Measurements from ENCODE around the gene PFKFB4. TPM values are rescaled to one million over a fixed set of nuclear protein-coding genes. Genes with fewer than 3 reads are reported as not detected.

Gene PFKFB4
- total RNA-seq, 1 donor from 2014 or later, result 40.3 TPM

DNA sequence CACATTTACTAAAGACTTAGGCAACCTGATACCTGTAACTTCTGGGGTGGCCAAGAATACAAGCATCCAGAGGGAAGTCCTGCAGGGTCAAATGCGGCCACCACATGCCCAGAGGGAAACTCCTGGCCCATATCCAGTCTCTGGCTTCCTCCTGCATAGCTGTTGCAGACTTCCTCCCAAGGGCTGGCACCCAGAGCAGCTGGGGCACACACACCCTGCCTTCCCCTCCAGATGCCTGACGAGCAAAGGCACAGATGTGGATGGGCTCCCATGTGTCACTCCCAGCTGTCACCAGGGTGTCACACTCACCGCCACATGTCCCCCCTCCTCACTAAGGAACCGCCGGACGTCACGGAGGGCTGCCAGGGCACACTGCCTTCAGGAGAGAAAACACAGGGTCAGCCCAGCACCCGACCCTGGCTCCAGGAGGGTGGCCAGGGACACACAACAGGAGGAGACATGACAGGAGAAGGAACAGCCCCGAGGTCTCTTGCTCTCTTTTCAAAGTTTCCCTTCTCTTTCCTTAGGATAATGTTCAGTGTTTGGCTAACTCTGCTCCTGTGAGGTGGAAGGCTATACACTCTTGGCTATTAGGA, 13.2 kb downstream of the PFKFB4 start:
- peak overlapping the region; percentile 58 for H3K4me3 Mint-ChIP-seq (ENCODE audit: unreplicated experiment)
- H3K36me3 Mint-ChIP-seq (ENCODE audit: unreplicated experiment), result peaks cover 6% of the 10 kb centered on the region
- peak overlapping the region; percentile 85 for H3K27ac Mint-ChIP-seq (ENCODE audit: unreplicated experiment)
- TF ChIP-seq, protein P1, sequence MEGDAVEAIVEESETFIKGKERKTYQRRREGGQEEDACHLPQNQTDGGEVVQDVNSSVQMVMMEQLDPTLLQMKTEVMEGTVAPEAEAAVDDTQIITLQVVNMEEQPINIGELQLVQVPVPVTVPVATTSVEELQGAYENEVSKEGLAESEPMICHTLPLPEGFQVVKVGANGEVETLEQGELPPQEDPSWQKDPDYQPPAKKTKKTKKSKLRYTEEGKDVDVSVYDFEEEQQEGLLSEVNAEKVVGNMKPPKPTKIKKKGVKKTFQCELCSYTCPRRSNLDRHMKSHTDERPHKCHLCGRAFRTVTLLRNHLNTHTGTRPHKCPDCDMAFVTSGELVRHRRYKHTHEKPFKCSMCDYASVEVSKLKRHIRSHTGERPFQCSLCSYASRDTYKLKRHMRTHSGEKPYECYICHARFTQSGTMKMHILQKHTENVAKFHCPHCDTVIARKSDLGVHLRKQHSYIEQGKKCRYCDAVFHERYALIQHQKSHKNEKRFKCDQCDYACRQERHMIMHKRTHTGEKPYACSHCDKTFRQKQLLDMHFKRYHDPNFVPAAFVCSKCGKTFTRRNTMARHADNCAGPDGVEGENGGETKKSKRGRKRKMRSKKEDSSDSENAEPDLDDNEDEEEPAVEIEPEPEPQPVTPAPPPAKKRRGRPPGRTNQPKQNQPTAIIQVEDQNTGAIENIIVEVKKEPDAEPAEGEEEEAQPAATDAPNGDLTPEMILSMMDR (IDR thresholded peaks at IDR 0.05; ENCODE audit: partially characterized antibody, unreplicated experiment), result no peak
- H3K9me3 Mint-ChIP-seq (ENCODE audit: unreplicated experiment), result peaks cover 9% of the 10 kb centered on the region
- H3K27me3 Mint-ChIP-seq (ENCODE audit: unreplicated experiment), result peaks cover 8% of the 10 kb centered on the region
- peaks cover 23% of the 10 kb centered on the region for H3K4me1 Mint-ChIP-seq (ENCODE audit: low read depth, unreplicated experiment)
- peak; percentile 56 for DNase-seq

DNA sequence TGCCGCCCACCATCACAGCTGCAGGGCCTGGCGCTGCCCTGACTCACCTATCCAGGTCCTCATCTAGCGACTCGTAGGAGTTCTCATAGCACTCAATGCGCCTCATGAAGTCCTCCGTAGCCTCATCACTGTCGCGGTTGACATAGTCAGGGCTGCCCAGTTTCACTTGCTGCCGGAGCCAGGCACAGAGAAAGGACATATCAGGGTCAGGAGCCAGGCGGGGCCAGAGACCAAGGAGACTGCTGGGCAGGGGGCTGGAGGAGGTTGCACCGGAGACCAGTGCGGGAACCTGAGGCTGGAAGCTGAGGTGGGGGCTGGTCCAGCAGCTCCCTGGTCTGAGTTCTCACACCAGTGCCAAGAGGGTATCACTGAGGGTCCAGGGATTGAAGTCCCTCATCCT, 18.2 kb downstream of the PFKFB4 start:
- Mint-ChIP-seq H3K9me3 (ENCODE audit: unreplicated experiment) (peaks cover 6% of the 10 kb centered on the region), H3K4me1 (ENCODE audit: low read depth, unreplicated experiment) (peaks cover 19% of the 10 kb centered on the region), H3K4me3 (ENCODE audit: unreplicated experiment) (no peak overlapping the region), H3K27ac (ENCODE audit: unreplicated experiment) (no peak overlapping the region), H3K36me3 (ENCODE audit: unreplicated experiment) (peaks cover 14% of the 10 kb centered on the region), H3K27me3 (ENCODE audit: unreplicated experiment) (peaks cover 8% of the 10 kb centered on the region)
- DNase-seq, result no peak
- TF ChIP-seq, protein P1 (IDR thresholded peaks at IDR 0.05; ENCODE audit: partially characterized antibody, unreplicated experiment), result no peak

DNA sequence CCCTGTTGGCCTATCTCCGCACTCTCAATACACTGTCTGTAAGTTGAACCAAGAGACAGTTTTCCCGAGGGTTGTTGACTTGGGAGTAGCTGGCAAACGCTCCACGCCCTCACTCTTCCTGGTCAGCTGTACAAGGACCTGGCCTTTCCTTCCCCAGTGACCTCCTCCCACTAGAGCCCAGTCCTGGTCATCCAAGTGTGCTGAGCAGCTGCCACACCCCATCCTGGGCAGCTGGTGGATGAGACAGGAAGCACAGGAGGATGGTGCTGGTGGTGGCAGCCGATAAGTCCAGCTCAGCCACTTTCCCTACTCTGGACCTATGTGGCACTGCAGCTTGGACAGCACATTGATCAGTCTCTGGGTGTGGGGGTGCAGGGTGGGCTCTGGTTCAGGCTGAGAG, 19.8 kb downstream of the PFKFB4 start:
- TF ChIP-seq, protein P1 (IDR thresholded peaks at IDR 0.05; ENCODE audit: partially characterized antibody, unreplicated experiment), result no peak
- Mint-ChIP-seq H3K36me3 (ENCODE audit: unreplicated experiment) (peaks cover 8% of the 10 kb centered on the region), H3K27me3 (ENCODE audit: unreplicated experiment) (peaks cover 2% of the 10 kb centered on the region), H3K4me1 (ENCODE audit: low read depth, unreplicated experiment) (peaks cover 6% of the 10 kb centered on the region), H3K9me3 (ENCODE audit: unreplicated experiment) (no peaks in the 10 kb centered on the region), H3K27ac (ENCODE audit: unreplicated experiment) (no peak overlapping the region), H3K4me3 (ENCODE audit: unreplicated experiment) (no peak overlapping the region)
- DNase-seq, result no peak

DNA sequence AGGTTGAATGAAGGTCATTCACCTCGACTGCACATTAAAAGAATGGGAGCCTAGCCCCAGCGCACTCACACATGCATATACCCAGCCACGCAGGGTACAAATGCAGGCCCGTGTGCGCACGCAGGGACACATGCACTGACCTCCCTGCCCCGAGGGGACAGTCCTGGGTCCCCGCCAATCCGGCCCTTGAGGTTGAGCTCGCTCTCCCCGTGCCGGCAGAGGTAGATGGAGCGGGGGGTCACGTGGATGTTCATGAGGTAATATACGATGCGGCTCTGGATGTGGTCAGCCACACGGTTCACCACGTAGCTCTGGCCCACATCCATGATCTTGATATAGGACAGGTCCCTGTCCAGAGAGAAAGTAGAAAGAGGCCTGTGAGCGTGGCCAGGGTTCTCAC, 20.5 kb downstream of the PFKFB4 start:
- Mint-ChIP-seq H3K4me1 (ENCODE audit: low read depth, unreplicated experiment) (peaks cover 5% of the 10 kb centered on the region), H3K4me3 (ENCODE audit: unreplicated experiment) (no peak overlapping the region), H3K9me3 (ENCODE audit: unreplicated experiment) (no peaks in the 10 kb centered on the region), H3K36me3 (ENCODE audit: unreplicated experiment) (peaks cover 8% of the 10 kb centered on the region), H3K27me3 (ENCODE audit: unreplicated experiment) (peaks cover 2% of the 10 kb centered on the region), H3K27ac (ENCODE audit: unreplicated experiment) (no peak overlapping the region)
- DNase-seq, result no peak
- TF ChIP-seq, protein P1 (IDR thresholded peaks at IDR 0.05; ENCODE audit: partially characterized antibody, unreplicated experiment), result no peak

DNA sequence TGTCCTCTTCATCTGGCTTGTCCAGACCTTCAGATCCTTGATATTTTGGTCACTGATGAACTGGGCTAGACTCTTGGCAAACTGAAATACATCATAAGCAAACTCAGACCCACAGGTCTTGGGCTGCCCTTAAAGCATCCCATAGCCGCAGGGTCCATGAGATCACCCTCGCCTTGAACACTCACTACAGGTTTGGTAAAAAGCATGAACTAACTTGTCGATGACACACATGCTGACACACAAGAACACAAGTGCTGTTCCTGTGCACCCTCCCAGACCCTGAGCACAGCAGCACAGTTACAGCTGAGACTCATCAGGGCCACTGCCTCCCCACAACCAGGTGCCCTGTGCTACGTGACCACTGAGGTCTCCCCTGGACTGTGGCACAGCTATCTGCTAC, 21.0 kb downstream of the PFKFB4 start:
- TF ChIP-seq, protein P1 (IDR thresholded peaks at IDR 0.05; ENCODE audit: partially characterized antibody, unreplicated experiment), result no peak

More for the DNA sequence above, 21.0 kb downstream of the PFKFB4 start:
- DNase-seq, result no peak
- Mint-ChIP-seq H3K36me3 (ENCODE audit: unreplicated experiment) (peaks cover 8% of the 10 kb centered on the region), H3K27me3 (ENCODE audit: unreplicated experiment) (peaks cover 2% of the 10 kb centered on the region), H3K27ac (ENCODE audit: unreplicated experiment) (no peak overlapping the region), H3K4me1 (ENCODE audit: low read depth, unreplicated experiment) (peaks cover 5% of the 10 kb centered on the region), H3K4me3 (ENCODE audit: unreplicated experiment) (no peak overlapping the region), H3K9me3 (ENCODE audit: unreplicated experiment) (no peaks in the 10 kb centered on the region)
